NCI-H1105 treated with DMSO at 0.1 percent for 48 hours (cell line): ENCODE measurements around the gene PLCB1.
"Not testable (repeated sequence)": the region's sequence is repeated elsewhere in the genome, so short reads cannot be mapped to it uniquely, and the experiment has no call there.

ENCODE experiments used
- DNase-seq: peaks from one replicate; lab custom pipeline; 2025; lab: John Stamatoyannopoulos, UW

Gene PLCB1

DNA sequence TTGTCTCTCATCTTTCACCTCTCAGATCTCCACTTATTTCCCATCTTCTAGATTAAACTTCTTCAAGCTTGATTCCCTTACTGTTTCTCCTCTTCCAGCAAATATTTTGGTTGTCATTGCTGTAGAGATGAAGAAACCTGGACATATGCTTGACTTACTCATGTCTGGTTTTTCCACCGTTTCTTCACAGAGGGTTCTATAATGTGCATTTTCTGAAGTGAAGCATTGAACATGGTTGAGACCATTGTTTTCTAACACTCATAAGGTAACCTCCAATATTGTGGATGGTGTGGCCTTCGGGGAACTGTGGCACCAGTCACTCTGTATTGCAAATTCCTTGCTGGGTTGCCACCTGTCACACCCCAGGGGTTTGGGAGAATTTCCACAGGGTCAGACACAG is 237.2 kb downstream of the PLCB1 start:
- no peak for DNase-seq

DNA sequence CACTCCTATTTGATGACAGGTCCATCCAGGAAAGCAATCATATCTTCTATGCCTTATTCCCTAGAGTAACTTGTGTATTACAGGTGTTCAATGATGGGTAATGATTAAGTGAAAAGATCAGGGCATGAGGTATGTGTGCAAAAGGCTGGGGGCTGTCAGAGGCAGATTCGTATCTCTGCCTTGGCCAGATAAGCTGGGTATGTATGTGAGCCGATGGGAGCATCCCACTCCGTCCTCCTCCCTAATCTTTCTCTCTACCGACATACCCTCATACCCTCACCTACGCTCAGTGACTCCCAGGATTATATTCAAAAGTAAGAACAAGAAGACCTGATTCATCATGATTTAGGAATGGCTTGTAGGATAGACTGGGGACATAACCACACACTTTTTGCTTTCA is 238.7 kb downstream of the PLCB1 start:
- DNase-seq: no peak

DNA sequence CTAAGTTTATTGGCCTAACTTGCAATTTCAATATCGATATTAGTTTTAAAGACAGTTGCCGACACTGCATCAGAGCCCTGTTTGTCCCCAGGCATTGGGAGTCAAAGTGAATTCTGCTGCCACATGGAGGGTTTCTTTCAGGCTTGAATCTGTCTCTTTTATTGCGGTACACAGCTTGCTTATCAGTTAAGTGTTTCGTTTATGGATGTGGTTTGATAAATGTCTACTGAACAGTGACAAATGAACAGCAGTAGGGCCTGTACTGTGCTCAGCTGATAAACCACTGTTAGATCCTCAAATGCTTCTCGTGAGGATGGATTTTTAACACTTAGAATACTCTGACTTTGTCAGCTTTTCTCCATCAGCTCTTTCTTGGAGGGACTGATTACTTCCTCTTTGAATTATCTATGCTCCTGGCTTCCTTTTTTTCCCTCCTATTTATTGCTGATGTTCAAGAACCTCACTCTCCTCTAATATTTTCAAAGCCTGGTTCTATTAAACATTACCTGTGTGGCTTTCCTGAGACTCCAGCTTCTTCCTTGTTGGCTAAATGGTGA is 240.8 kb downstream of the PLCB1 start:
- DNase-seq: no peak

DNA sequence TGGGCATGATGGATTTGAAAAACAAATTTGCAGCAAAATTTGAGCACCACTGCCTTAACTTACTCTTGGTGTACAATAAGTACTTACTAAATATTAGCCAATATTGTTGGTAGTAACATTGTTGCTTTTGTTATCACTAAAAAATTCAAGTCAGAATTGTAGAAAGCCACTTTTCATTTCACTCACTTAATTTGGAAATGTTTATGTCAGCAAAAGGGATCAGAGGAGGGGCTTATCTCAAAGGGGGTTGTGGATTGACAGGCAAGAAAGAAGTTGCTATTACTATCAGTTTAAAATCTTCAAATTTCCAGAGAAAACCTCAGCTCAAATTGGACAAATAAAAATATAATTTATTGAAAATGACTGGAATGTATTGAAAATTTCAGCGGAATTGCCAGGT is 241.5 kb downstream of the PLCB1 start:
- DNase-seq: no peak

DNA sequence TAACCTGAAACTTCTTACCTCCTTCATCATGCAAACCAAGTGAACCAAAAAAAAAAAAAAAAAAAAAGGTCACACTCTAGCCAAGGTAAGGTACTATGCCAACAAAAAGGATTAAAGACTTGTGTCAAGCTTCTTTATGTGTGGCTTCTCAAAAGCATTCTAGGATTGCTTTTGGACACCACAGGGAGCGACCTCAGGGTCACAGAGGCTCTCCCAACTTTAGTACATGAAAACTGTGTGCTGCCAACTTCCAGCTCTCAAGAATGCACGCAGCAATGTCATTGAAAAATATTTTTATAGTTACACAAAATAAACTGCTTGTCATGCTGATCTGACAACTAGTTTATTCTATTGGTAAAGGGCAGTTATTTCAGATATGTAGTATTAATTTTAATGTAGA is 243.8 kb downstream of the PLCB1 start:
- DNase-seq: no peak

DNA sequence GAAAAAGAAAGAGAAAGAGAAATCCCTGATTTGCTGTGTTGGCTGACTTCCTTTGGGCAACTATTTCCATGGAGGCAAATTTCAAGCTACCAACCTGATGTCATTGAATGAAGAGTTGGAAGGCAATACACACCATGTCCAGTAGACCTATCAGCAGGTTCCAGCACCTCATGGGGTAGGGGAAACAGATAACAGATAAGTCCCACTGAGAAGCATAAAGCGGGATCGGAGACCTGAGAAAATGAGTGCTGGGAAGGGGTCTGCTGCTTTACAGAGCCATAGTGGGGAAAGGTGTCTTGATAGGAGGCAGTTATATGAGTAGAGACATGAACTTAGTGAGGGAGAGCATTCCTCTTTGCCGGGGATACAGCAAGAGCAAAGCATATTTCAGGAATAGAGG is 244.9 kb downstream of the PLCB1 start:
- DNase-seq: no peak

DNA sequence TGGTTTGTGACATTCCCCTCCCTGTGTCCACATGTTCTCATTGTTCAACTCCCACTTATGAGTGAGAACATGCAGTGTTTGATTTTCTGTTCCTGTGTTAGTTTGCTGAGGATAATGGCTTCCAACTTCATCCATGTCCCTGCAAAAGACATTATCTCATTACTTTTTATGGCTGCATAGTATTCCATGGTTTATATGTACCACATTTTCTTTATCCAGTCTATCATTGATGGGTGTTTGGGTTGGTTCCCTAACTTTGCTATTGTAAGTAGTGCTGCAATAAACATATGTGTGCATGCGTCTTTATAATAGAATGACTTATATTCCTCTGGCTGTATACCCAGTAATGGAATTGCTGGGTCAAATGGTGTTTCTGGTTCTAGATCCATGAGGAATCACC is 247.1 kb downstream of the PLCB1 start:
- DNase-seq: not testable (repeated sequence)

DNA sequence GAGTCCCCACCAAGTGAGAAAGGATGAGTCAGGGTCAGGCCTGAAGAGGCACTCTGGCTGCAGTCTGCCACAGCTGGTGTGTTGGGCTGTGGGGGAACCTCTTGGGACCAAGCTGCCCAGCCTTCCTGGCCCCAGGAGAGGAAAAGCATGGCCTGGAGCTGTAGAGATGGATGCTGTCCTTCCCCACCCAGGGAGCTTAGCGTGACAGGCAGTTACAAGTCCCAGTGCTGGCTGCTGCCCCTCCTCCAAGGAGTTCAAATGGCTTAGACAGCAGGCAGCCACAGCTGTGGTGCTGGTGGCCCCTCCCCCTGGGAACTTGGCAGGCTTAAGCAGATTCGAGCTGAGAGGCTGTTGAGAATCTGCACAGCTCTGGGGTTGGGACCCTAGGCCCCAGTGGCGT is 253.2 kb downstream of the PLCB1 start:
- no peak for DNase-seq

DNA sequence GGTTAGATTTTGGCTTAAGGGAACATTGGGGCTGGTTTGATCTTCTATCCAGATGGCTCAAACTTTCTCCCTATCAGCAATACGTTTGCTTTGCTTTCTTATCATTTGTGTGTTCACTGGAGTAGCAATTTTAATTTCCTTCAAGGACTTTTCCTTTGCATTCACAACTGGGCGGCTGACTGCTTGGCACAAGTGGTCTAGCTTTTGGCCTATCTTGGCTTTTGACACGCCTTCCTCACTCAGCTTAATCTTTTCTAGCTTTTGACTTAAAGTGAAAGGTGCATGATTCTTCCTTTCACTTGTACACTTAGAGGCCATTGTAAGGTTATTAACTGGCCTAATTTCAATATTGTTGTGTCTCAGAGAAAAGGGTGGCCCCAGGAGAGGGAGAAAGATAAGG is 254.9 kb downstream of the PLCB1 start:
- no peak for DNase-seq

DNA sequence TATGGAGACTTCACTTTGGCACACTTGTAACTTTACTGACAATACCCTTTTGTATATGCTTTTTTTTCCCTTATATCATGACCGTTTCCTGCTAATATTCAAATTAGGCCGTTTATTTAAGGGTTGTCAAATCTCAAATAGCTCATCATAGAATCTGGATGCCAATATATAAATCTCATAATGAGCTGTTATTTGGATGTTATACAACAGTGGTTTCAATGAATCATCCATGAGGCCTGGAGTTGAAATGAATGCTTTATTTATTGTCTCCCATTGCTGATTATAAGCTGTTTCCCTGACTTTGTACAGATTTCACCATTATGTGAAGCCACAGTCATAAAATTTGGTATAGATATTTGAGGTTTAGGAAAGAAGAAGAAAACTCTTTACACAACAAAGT is 256.1 kb downstream of the PLCB1 start:
- DNase-seq: no peak

DNA sequence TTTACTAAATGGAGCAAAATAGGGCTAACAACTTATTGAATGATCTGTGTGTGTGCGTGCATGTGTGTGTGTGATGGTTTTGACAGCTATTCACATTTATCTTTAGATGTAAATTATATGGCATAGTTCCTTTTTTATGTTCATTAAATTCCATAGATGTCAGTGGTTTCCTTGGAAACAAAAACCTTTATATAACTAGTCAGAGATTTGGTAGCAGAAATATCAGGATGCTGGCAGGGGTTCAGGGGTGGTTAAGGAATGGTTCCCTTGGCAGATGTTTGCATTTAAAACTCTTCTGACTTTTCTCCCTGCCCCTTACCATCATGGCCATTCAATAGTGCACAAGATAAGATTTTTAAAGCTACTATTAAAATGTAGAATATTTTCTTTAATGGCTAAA is 256.6 kb downstream of the PLCB1 start:
- no peak for DNase-seq

DNA sequence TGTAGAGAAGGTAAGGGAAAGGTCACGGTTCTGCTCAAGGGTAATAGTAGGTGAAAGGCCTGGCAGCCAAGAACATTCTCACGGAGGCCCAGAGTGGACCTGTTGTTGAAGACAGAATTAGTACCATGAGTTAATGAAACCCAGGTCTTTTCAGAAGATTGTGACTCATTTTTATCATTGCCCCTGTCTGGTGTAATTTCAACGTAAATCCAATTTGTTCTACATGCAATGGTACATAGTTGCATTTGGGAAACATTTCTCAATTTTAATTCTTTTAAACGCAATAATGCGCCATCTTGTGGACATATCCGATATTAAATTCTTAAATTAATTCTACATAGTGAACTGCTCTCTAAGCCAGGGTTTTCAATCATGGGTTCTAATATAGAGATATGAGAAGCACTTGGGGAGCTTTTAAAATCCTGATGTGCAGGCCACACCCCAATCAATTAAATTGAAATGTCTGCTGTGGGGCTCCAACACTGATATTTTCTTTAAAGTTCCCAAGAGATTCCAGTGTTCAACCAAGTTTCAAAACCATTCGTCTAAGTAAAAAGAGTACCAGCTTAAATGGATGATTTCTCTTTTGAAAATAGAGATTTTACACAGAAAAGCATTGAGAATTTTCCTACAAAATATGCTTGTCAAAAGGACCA is 257.4 kb downstream of the PLCB1 start:
- peak; percentile 58 for DNase-seq

DNA sequence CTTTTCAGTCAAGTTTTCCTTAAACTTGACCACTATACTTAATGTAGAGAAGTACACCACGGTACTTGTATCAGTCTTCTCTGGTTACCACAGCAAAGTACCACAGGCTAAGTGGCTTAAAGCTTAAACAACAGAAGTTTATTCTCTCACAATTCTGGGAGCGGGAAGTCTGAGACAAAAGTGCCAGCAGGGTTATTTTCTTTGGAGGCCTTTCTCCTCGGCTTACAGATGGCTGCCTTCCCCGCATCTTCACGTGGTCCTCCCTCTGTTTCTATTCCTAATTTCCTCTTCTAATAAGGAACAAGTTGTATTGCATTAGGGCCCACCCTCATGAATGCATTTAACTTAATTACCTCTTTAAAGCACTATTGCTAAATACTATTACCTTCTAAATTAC is 258.0 kb downstream of the PLCB1 start:
- no peak for DNase-seq

DNA sequence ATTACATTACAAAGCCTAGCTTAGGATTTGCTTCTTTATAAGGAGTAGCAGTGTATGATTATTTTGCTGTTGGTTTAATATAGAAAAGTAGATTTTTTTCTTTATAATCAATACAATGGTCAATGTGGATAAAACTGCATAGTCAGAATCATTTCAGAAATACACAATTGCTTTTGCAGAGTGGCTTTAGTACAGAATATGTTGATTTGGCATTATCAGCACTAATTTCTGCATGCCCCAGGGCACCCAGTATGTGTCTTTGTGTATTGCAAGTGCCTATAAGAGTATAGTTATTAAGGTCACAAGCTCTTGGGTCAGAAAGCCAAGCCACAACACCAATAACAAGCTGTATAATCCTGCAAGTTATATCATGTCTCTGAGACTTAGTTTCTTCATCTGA is 258.4 kb downstream of the PLCB1 start:
- DNase-seq: no peak

DNA sequence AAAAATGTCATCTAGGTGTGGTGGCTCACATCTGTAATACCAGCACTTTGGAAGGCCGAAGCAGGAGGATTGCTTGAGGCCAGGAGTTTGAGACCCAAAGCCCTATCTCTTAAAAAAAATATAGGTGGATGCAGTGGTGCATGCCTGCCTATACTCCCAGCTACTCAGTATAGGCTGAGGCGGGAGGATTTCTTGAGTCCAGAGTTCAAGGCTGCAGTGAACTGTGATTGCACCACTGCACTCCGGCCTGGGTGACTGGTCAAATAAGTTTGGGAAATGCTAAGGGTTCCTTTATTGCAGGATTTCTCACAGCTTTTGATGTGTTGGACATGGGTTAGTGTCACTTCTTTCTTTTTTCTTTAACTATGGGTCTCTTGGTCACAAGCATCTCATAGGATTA is 261.3 kb downstream of the PLCB1 start:
- no peak for DNase-seq

DNA sequence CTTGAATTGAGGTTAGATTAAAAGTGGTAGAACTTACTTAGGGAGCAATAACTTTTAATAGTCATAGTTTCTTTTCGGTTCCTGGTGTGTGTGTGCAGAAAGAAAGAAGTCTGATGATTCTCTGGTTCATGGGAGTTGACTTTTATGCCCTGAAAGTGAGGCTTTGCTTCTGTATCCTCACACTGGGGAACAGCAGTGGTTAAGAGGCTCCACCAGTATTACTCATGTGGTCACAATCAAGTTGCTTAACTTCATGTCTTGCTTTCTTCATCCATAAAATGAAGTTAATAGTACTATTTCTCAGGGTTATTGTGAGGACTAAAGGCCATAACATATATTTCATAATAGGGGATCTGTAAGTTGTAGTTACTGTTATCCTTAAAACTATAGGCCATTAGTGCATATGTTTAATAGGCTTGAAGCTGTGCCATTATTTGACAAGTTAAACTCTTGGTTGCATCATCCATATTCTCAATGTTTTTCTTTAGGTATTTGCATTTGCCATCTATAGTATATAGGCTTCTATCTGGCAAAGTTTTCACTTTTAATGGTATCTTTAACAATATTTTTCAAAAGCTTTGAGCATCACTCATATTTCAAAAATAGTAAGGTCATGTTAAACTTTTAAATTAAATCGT is 262.4 kb downstream of the PLCB1 start:
- DNase-seq: no peak

DNA sequence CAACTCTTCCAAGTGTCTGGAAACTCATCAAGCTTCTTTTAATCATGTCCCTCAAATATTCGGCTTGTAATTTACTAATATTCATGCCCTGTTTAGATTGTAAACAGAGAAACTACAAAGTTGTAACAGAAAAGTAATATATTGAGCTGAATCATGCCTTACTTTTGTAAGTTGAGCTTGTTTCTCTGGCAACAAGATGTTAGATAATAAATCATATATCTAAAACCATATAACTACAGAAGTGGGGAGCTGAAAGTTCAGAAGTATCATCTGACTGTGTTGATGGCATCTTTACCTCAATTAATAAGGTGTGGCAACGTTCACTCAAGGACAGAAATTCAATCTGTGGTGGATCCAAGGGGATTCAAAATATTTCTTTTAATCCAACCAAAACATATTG is 263.9 kb downstream of the PLCB1 start:
- DNase-seq: no peak

DNA sequence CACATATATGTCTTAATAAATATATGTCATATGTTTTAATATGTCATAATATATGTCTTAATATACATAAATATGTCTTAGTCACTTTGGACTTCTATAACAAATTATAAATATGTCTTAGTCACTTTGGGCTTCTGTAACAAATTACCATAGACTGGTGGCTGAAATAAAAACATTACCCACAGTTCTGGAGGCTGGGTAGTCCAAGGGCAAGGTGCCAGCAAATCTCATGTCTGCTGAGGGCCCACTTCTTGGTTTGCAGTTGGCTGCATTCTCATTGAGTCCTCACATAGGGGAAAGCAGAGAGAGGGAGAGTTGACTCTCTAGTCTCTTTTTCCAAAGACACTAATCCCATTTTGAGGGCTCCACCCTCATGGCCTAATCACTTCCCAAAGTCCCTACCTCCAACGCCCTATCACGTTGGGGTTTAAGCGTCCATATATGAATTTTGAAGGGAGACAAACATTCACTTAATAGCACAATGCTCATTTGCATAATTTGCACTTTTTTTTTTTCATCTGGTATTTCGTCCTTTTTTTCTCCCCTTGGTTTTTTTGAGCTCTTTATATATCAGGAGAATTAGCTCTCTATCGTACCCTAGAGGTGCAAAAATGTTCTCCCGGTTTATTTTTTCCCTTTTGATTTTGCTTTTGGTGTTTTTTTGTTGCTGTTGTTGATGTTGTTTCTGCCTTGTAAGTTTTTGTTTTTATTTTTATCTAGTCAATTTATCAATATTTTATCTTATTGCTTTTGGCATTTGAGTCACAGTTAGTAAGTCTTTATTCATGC is 266.4 kb downstream of the PLCB1 start:
- DNase-seq: no peak

DNA sequence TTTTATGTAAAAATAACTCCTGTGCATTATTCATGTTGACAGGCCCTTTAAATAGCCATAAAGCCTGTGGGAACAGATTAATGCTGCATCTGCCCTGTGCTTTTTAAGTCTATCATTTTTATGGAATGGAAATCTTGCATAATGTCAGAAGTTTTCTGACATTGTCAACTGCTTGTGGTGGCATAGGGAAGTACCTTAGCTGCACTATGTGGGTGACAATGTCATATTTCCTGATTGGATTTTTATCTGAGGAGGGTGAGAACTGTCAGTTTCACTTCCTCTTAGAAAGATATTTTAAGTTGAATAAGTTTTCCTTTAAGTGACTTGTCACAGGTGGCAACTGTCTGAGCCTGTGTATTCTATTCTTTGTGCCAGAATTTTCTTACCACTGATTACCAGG is 267.9 kb downstream of the PLCB1 start:
- no peak for DNase-seq

DNA sequence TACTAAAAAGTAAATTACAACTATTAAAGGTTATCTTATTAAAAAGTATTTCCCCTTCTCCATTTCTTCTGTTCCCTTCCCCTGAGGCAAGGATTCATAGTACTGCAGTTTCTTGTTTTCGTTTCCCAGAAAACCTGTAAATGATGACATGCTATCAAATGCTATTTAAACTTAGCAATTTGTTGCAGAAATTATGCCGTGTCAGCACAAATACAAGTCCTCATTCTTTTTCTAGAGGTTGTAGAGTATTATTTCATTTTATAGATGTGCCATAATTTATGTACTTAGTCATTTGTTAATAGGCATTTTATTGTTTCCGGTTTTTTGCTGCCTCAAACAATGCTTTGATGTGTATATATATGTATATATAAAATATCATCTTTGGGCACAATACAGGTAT is 268.4 kb downstream of the PLCB1 start:
- no peak for DNase-seq

DNA sequence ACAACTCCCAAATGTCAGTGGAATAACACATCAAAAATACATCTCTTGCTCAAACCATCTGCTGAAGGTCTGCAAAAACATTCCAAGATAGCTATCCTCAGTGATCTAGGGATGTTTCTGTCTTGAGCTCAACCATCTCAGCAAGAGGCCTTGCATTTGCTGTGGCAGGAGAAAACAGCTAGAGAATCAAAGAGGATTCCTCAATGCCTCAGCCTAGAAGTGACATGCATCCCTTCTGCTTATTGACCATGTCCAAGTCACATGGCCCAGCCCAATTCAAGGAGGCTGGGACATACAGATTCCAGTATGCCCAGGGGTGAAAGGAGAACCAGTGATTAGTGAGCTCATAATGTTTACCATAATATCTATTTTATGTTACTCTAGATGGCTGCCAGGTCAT is 269.5 kb downstream of the PLCB1 start:
- DNase-seq: no peak

DNA sequence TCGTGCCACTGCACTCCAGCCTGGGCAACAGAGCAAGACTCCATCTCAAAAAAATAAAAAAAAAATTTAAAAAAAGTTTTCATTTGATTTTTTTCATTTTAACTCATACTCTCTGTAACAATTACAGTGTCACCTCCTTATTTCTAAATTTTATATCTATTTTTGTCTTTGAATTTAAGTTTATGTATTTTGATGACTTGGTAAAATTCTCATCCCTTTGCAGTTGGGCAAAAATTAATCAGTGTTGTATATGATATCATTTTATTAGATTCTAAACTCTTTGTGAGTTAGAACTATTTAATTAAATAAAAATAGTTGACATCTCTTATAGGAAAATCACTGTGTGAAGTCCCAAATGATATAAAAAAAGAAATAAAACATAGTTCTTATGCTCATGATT is 270.7 kb downstream of the PLCB1 start:
- no peak for DNase-seq
